GM12875 (cell line): Measurements from ENCODE around the gene COQ8B.

Source experiments
- H3K4me3 ChIP-seq: one replicate; pipeline ENCODE4 v1.5.1; 2011; ENCODE audit warnings: low read depth, low read length, control low read depth
- CTCF ChIP-seq: IDR thresholded peaks from 2 replicates; pipeline ENCODE4 v1.5.1; 2011; ENCODE audit warnings: low read depth, mild to moderate bottlenecking, control low read depth, inconsistent platforms, low read length, moderate library complexity, borderline replicate concordance; ENCODE audit not compliant: insufficient read depth

The COQ8B gene

DNA sequence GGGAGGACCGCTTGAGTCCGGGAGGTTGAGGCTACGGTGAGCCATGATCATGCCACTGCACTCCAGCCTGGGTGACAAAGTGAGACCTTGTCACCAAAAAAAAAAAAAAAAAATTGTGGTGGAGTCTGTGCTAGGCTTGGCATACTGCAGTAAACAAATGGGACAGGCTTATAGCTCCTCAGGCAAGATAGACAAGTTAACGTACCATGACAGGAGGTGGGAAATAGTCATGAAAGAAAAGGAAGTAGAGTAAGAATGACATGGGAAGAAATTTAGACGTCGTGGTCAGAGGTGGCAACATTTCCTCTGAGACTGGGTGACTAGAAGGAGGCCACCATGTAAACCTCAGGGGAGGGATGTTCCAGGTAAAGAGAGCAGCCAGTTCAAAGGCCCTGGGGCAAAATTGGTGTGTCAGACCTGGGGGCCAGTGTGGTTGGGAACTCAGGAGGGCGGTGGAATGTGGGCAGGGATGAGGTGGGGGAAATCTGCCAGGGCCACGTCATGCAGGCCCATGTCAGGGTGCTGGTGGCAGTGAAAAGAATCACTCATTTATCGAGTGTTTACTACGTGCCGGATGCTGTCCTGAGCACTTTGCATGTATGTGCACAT lies 39.9 kb upstream of the COQ8B start:
- TF ChIP-seq CTCF, result no peak
- H3K4me3 ChIP-seq, result no peak overlapping the region

- no peak for TF ChIP-seq CTCF
- no peak overlapping the region for H3K4me3 ChIP-seq
Observed at GRCh38 chr19:40755791-40756190, 39.1 kb upstream of the COQ8B start.

DNA sequence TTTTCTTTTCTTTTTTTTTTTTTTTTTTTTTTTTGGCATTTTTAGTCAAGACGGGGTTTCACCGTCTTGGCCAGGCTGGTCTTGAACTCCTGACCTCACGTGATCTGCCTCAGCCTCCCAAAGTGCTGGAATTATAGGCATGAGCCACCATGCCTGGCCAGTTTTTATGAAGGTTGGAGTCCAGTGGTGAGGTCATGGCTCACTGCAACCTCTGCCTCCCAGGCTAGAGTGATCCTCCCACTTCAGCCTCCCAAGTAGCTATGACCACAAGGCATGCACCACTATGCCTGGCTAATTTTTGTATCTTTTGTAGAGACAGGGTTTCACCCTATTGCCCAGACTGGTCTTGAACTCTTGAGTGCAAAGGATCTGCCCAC lies 38.5 kb upstream of the COQ8B start:
- TF ChIP-seq CTCF, result no peak
- no peak overlapping the region for H3K4me3 ChIP-seq

DNA sequence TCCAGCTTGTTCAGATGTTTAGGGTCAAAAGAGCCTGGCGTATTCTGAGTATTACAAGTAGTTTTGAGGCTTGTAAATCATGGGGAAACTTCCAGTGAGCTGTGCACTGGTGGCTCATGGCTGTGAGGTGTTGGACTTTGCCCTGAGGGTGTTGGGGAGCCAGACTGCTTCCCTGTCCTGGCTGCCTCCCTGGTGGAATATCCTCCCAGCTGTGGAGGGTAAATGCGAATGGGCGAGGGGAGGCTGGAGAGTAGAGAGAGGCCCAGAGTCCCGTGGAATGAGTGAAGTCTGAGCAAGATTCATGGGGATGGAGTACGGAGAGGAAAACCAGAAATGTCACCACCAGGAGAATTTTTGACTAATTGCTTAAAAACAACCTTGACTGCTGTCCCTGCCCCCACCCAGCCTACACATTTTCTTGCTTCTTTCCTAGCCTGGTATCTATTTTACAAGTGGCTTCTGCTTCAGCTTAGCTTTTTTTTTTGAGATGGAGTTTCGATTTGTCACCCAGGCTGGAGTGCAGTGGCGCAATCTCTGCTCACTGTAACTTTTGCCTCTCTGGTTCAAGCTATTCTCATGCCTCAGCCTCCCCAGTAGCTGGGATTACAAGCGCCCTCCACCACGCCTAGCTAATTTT lies 38.0 kb upstream of the COQ8B start:
- no peak for TF ChIP-seq CTCF
- peak overlapping the region; percentile 33 for H3K4me3 ChIP-seq

DNA sequence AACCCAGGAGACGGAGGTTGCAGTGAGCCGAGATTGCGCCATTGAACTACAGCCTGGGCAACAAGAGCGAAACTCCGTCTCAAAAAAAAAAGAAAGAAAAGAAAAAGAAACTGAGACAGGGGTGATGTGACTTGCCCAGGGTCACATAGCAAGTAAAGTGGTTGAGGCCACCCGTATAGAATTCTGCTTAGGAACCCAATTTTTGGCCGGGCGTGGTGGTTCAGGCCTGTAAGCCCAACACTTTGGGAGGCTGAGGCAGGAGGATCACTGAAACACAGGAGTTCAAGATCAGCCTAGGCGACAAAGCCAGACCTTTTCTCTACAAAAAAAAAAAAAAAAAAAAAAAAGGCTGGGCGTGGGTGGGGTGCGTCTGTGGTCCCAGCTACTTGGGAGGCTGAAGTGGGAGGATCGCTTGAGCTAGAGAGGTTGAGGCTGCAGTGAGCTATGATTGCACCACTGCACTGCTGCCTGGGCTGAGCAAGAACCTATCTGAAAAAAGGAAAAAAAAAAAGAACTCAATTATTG lies 35.6 kb upstream of the COQ8B start:
- H3K4me3 ChIP-seq, result peak overlapping the region; percentile 90
- no peak for TF ChIP-seq CTCF

GRCh38 chr19:40750874-40751537 lies 34.3 kb upstream of the COQ8B start, which contains the start of gene SNRPA:
SNRPA (plus strand) TSS chr19:40751203; CDS start chr19:40751409, 206 bp downstream.
- peak within 1 kb of the TSS; percentile 90 for H3K4me3 ChIP-seq
- no peak for TF ChIP-seq CTCF
